CD4-positive, alpha-beta T cell treated with Interleukin-15 for 1 hour (primary cell): ENCODE results near the gene ALG6.

ENCODE experiments used
- DNase-seq: peaks from one replicate; pipeline ENCODE4 v3.0.0-alpha.2; 2020

The ALG6 gene

DNA sequence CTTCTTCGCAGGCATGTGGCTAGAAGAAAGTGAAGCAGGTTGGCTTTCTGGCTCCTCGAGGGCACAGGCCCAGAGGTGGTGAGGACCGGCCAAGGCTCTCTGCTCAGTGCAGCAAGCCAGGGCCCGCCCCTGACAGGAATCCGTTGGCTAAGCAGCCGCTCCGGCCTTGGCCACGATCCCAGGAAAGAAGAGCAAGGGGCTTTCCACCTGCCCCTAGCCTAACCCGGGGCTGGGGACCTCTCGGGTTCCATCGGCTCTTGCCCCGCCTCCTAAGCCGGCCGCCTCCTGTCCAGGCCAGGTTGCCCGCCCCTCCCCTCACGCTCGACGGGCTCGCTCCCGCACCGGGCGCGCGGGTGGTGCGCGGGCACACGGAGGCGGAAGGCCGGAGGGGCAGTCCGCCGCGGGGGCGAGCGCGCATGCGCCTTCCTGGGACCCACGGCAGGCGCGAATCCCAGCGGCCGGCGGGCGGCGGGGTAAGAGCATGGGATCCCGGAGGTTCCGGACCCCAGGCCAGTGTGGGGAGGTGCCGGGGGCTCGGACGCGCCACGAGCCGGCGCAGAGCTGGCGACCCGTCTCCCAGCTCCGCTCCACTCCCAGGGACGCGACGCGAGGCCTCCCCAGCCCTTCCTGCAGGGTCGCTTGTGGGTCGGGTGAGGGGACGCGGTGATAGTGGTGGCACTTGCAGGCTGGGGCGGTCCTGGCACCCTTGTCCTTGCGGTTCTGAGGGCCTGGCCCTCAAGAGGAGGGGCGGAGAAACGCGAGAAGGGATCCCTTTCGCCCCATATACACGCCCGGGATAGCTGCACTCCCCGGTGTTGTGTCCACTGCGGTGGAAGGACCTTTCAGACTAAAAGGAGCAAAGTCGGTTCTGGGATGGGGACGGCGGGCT, at the start of gene ALG6:
Gene ALG6 (plus strand): TSS at position 413 of the 889 bp plus-strand sequence. CDS start 3,351 bp downstream, outside the sequence.
- DNase-seq, result peak; percentile 93

DNA sequence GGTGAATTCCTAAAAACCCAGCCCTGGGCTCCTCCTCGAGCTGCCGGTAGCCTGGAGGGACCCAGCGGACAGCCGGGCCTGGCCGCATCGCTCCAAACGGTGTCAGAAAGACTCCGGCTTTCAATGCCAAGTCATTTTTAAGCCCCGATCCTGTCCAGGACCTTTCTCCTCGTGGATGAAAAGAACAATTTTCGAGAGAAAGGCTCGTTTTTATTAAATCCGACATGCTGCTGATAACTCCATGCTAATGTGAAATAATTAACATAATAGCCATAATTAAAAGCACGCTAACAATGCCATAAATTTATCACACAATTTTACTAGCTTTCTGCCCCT, 49.6 kb upstream of the ALG6 start:
- no peak for DNase-seq

DNA sequence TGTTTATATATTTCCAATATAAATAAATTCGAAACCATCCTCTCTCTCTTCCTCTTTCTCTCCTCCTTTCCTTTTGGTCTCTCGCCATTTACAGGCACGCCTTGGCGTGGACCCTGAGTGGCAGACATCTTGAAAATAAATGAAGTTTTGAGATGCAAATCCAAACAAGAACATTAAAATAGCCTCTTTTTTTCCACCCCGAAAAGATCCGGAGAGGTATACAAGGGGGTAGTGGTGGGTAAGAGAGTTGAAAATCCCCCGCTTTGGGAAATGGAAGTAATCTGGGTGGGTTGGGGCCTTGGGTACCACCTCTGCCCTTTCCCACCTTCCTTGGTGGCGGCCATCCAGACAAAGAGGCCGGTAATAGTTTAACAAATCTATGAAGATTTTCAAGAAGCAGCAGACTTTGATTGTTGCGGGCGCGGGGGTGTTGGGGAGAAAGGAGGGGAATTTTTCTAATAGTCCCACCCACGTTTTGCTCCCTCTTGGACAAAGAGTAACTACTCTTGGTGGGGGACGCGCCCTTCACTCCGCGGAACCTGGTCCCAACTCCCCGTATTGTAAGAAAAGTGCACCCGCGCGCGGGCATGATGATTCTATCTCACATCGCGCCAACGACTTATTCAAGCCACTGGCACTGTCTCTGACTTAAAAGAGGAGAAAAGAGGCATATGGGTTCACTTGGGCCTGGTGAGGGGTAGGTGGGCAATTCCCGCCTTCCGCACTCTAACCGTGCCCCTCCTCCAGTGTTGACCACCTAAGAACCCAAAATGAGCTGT, 49.0 kb upstream of the ALG6 start:
- DNase-seq, result no peak

DNA sequence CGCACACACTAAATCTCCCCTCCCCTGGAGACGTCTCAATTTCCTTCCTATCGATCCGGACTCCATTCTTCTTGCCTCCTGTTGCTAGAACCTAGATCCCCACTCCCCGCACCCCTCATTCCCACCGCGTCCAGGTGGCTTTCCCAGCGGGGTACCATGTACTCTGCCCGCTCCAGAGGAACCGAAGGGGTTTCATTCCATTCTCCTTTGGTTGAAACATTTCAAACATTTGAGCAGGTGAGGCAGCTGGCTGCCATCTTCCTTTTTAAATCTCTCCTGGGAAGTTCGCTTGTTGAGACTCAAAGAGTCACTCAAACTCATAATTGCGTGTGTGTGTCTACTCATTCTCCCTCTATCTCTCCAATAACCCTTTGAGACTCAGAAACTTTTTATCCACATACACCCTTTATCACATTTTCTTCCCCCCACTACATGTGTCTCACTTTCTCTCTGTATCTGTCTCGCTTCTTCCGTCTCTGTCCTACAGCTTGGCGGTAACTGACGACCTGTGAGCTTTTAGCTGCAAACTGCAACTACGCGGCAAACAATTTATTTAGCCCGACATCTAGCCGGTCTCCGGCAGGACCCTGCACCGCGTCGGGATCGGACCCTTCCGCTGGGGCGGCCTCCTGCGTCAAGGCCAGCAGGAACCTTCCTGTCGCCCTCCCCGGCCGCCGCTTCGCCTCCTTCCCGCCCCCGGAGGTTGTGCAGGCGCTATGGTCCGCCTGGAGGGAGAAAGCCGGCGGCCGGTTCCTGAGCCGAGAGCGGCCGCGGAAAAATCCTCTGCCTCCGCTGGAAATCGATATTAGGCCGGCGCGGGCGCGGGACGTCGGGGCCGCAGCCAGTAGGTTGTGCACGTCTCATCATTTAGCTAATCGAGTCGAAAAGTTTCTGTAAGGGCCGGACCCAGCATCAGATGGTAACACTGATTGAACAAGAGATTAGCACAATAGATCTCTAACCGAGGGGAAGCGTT, 48.1 kb upstream of the ALG6 start:
- DNase-seq, result no peak

DNA sequence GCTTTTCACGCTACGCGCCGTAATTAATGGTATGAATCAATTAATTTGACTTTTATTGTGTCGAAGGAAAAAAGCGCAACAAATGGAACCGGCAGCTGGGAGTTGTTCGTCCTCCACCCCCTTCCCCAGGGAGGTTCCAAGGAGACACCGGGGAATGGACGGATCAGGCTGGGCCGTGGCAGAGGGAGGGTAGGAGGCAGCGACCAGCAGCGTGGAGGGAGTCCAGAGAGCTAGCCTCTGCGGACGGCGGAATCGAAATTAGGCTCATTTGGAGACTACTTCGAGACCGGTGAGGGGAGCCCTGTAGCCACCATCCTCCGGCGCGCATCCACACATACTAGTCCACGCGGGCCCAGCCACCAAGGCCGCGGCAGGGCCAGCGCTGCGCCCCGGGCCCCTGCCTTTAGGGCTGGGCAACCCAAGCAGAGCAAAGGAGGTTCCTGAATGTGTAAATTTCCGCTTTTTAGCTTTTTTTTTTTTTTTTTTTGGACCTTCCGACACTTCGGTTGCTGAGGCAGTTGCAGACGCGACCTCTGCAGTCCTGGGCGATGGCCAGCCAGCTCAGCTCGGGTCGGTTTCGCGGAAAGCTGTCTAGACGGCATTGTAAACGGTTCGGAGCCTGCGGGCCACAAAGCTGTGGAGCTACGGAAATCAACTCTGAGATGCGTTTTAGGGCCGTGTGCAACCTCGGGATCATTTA, 47.3 kb upstream of the ALG6 start:
- DNase-seq, result no peak

DNA sequence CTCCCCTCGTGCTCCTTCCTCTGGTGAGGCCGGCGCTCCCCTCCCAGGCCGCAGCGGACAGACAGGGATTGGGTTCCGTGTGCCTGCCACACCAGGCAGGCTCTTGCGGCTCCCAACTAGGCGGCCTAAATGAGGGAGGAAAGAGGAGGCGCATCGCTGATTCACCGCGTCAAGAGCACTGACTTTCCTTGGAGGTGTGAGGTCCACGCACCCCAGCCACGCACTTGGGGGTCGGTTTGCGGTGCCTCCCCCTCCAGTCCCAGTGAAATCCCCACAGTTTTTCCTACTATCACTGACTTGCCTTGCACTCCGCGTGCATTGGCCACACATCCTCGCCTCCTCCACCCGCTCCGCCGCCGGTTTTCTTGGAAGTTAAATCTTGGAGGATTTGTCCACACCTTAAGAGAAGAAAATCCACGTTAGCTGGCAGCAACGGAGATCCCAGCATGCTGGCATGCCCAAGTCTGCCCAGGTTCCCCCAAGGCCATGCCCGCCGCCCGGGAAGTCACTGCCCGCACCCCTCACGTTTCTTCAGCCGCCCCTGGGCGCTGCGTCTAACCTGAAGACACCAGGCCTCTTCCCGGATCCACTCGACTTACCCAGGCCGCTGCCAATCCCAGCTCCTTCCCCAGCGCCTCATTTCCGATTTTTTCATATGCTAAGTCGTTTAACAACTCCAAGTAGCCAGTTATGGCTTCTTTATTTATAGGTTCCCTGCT, 46.2 kb upstream of the ALG6 start:
- no peak for DNase-seq

DNA sequence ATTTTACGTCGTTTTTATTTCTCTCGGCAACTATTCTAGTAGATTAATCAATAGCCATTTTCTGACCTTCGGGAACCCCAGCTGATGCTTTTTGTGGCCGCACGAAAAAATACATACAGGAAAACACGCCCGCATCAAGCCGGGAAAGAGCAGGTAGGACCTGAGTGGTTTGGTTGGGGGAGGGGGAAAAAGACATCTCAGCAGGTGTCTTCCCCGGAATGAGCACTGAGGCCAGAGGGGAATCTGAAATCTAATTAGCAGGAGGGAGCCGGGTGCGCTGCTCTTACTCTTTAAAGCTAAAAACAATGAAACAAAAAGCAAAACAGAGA, 45.7 kb upstream of the ALG6 start:
- DNase-seq, result no peak

DNA sequence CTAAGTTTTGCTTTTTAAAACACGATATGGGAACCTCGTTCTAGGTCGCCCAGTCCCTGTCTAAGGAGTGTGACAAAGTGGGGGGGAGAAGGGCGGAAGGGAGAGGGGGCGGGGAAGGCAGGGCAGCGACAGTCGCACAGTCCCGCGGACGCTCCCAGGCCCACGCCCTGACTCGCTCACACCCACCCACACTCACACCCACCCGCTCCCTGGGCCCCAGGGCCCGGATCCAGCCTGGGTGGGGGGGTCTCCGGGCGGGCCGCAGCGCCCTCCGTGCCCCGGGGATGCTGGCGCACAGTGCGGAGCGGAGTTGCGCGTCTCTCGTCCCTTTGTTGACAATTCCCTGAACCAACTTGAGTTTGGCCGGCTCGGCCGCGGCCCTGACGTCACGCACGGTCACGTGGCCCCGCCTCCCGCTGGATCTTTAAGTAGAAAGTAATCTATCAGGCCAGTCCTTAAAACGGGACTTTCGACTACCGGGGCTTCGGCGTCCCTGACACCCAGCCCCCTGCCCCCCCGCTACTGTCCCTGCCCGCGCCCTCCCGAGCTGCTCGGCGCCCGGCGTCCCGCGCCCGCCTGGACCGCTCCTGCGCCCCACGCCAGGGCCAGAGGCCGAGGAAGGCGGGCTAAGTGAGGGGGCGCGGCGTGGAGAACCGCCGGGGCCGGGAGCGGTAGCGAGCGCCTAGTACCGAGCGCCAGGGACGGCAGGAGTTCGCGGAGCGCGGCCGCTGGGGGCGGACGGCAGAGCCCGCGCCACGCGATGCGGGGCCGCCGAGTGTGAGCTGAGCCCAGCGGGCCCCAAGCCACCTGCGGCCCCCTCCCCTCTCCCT, 45.1 kb upstream of the ALG6 start, which contains the start of gene FOXD3:
Gene FOXD3 (plus strand): TSS at position 454 of the 830 bp plus-strand sequence. CDS start 492 bp downstream, outside the sequence.
- DNase-seq, result no peak

DNA sequence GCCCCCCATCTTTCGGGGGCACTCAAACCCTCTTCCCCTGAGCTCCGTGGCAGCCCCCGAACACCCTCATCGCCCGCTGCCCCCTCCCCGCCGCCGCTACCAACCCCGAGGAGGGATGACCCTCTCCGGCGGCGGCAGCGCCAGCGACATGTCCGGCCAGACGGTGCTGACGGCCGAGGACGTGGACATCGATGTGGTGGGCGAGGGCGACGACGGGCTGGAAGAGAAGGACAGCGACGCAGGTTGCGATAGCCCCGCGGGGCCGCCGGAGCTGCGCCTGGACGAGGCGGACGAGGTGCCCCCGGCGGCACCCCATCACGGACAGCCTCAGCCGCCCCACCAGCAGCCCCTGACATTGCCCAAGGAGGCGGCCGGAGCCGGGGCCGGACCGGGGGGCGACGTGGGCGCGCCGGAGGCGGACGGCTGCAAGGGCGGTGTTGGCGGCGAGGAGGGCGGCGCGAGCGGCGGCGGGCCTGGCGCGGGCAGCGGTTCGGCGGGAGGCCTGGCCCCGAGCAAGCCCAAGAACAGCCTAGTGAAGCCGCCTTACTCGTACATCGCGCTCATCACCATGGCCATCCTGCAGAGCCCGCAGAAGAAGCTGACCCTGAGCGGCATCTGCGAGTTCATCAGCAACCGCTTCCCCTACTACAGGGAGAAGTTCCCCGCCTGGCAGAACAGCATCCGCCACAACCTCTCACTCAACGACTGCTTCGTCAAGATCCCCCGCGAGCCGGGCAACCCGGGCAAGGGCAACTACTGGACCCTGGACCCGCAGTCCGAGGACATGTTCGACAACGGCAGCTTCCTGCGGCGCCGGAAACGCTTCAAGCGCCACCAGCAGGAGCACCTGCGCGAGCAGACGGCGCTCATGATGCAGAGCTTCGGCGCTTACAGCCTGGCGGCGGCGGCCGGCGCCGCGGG, 44.2 kb upstream of the ALG6 start:
- DNase-seq, result peak; percentile 44

DNA sequence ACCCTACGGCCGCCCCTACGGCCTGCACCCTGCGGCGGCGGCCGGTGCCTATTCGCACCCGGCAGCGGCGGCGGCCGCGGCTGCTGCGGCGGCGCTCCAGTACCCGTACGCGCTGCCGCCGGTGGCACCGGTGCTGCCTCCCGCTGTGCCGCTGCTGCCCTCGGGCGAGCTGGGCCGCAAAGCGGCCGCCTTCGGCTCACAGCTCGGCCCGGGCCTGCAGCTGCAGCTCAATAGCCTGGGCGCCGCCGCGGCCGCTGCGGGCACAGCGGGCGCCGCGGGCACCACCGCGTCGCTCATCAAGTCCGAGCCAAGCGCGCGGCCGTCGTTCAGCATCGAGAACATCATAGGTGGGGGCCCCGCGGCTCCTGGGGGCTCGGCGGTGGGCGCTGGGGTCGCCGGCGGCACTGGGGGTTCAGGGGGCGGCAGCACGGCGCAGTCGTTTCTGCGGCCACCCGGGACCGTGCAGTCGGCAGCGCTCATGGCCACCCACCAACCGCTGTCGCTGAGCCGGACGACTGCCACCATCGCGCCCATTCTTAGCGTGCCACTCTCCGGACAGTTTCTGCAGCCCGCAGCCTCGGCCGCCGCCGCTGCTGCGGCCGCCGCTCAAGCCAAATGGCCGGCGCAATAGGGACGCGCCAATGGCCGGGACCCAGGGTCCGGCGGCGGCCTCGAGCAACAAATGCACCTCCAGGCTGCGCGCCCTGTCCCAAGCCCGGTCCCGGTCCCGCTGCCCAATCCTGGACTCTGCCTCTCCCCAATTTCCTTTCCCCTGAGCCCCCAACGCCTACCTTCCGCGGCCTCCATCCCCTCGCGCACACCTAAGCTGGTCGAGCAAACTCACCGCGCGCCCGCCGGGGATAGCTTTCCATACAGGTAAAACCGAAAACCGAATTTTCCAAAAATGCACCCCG, 43.3 kb upstream of the ALG6 start:
- no peak for DNase-seq

DNA sequence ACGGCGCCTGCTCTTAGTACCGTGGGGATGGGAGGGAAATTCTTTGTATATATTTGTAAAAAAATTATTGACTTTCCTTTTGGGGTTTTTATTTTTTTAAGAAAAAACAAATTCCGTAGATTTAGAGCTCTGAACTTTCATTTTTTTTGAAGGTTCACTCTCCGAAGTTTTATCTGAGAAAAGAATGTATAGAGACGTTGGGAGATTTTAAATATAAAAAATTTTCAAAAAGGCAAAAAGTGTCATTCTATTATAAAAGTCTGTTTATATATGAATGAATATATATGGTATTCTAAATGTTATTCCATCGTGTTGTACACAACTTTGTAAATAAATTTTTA, 42.7 kb upstream of the ALG6 start:
- no peak for DNase-seq

DNA sequence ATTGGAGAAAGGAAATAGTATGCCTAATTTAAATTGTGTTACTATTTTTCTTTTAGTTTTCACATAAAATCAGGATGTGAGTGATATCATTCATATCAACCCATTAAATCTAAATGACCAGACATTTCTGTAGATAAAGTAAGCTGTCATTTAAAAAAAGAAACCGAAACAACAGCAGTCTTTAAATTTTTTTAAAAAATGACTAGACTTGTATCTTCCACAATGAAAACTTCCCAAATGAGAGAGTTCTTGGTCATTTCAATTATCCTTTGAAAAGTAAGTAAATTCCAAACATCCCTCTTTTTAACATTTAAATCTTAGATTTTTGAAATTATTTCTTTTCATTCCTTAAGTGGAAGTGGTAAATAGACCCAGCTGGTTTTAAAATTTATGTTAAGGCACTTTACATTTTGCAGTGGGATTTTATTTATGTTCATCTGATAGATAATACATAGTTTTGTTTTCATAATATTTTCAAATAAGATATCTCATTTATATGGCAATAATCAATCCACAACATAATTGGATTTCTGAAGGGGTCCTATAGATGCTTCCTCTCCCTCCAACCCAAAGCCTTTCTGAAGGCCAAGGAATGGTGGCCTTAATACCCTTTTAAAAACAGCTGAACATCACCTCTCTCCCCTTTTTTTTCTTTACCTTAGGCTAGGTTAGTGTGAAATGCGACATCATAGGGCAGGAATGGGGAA, 42.0 kb upstream of the ALG6 start:
- no peak for DNase-seq

DNA sequence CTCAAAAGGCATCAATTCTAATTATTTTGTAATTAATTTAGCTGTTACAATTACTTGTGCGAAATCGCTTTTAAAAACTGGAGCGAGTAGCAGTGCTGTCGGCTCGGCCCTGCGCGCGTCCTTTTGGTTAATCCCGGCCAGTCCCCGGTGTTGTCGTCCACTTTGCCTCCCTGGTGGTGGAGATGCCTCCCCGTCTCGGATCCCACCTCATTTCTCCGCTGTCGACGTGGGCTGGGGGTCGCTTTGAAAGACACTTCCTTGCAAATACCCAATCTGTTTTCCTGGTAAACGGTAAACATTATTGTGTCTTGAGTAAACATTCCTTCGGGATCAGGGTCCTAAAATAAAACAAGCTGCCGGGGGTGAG, 41.3 kb upstream of the ALG6 start:
- no peak for DNase-seq

DNA sequence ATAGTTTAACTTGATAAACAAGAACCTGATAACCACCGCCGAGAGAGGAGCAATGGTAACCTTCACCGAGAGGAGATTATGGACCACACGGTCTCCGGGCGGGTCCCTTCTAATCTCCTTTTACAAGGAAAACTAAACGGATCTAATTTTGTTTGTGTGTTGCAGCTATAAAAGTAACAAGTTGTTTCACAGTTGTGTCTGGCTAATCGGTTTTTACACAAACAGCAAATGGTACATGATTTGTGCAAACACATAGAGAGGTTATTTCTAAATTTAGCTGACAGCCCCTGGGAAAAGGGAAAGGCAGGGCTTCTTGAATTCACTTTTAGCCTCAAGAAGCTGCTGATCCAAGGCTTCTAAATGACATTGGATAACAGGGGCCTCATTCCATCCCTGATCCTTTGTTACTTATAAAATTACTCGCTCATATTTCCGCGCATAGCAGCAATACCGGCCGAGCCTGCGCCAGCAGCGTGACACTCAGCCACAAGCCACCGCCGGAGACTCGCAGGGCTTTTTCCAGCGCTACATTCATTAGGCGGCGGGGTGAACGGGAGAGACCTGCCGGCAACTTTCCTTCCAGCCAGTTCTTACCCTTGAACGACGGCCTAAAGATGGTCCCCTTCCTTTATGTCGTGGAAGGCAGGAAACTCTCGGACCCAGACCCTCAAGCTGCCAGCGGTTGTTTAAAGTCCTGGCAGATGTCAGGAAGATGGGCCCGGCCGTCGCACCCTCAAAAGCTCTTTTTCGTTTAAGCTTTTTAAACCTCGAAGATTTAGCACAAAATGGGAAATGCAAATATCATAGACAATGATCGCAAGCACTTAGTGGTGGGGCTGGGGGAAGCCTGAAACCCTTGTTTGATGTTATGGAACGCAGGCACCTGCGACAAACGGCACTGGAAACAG, 40.7 kb upstream of the ALG6 start:
- DNase-seq, result no peak

DNA sequence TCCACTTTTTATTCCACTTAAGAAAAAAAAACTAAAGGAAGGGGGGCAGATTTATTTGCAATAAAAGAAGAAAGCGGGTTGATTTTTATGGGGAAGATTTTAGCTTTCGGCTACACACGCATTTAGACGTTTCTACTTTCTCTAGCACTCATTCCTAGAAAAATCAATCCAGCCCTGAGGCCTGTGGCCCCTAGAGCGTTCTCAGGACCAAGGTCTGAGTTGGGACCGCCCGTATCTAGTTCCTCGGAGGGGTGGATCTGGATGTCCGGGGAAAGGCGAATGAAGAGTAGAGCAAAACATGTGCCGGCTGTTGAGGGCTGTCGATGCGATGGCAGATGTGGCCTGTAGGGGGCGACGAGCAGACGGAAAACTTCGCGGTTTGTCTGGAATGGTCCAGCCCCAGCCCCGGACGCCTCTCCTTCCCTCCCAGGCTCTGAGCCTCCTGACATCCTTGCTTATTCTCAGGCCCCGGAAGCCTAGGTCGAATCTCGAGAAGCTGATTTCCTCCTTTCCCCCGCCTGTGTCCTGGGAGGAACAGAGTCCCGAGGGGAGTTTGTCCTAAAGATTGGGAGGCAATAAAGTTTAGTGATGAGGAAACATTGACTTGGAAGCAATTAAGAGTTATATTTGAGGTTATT, 39.9 kb upstream of the ALG6 start:
- peak; percentile 42 for DNase-seq

DNA sequence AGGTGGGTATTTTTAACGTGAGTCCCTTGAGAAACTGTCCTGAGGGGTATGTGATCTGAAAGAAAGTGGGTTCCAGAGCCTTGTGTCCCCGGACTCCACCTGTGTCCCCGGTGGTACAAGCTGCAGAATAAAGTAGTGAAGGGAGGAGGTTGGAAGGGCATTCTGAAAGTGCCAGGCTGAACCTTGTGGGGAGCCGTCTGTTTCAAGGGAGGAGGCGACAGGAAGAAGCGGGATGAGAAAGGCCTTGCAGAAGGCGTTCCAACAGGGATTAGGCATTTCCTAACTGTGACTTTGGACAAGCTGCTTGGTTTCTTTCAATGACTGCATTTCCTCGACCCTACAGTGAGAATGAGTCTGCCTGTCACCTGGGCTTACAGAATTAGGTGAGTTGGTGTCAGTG, 39.3 kb upstream of the ALG6 start:
- no peak for DNase-seq
